ENCODE measurements around the gene LRCH1. TPM values are rescaled to one million over a fixed set of nuclear protein-coding genes. Genes with fewer than 3 reads are reported as not detected.

Gene LRCH1
- total and polyA plus RNA-seq, 4 experiments from 2014 or later, result 1.2 to 19.1 (median 12.1) TPM

- Histone ChIP-seq H3K27me3 (ENCODE audit: insufficient read depth, low read length) (no peaks in the 10 kb centered on the region), H3K4me1 (ENCODE audit: insufficient read depth, low read length) (peaks cover 47% of the 10 kb centered on the region), H3K27ac (ENCODE audit: low read depth, low read length) (no peak overlapping the region), H3K9me3 (ENCODE audit: control insufficient read depth in 1 of 2, low read length in 2 of 2) (no peaks in the 10 kb centered on the region), H3K4me3 (ENCODE audit: low read length in 2 of 2) (no peak overlapping the region), H3K36me3 (ENCODE audit: insufficient read depth, low read length) (no peaks in the 10 kb centered on the region)
- Mint-ChIP-seq H3K4me3 (peak overlapping the region in 2 of 8 donors; percentile 49 to 55), H3K9me3 (no peaks in the 10 kb centered on the region), H3K4me1 (peaks cover 40 to 68% (median 53%) of the 10 kb centered on the region in 4 donors), H3K27me3 (no peaks in the 10 kb centered on the region), H3K36me3 (peaks cover 5 to 16% of the 10 kb centered on the region in 2 donors), H3K27ac (peak overlapping the region; percentile 14 to 85 (median 62))
- intact Hi-C loops (cut with micrococcal nuclease), result loop anchor here (5.0 kb wide), 1 partner anchor 114 kb away; the partner anchor contains the start of gene LRCH1
- no peak for DNase-seq
- ChIA-PET CTCF (ENCODE audit: partially characterized antibody) (interaction anchor here (1.0 kb wide), 1 partner anchor 114 kb away, joined by 3 read pairs; no protein-coding TSS in a partner anchor), POLR2A (ENCODE audit: partially characterized antibody) (no interaction called here)
Observed at GRCh38 chr13:46665633-46666482, 112.9 kb downstream of the LRCH1 start.

- CTCF ChIA-PET (ENCODE audit: partially characterized antibody), result interaction anchor here (1.1 kb wide), 1 partner anchor 9 kb away, joined by 5 read pairs; no protein-coding TSS in a partner anchor
Observed at GRCh38 chr13:46666727-46667456, 113.9 kb downstream of the LRCH1 start.

GRCh38 chr13:46667687-46668281, 114.8 kb downstream of the LRCH1 start:
- Histone ChIP-seq H3K4me3 (ENCODE audit: low read length in 2 of 2) (peak overlapping the region; percentile 43 to 67), H3K4me1 (ENCODE audit: insufficient read depth, low read length) (peaks cover 42% of the 10 kb centered on the region), H3K36me3 (ENCODE audit: insufficient read depth, low read length) (no peaks in the 10 kb centered on the region), H3K9me3 (ENCODE audit: control insufficient read depth in 1 of 2, low read length in 2 of 2) (no peaks in the 10 kb centered on the region), H3K27me3 (ENCODE audit: insufficient read depth, low read length) (no peaks in the 10 kb centered on the region), H3K27ac (ENCODE audit: low read depth, low read length) (peak overlapping the region; percentile 51)
- no peaks in the 10 kb centered on the region for H3K9me3 Mint-ChIP-seq
- DNase-seq, result peak; percentile 30 to 67 (median 39)
- H3K27ac Mint-ChIP-seq, result peak overlapping the region; percentile 30 to 90 (median 82)
- peak overlapping the region; percentile 67 to 86 (median 83) for H3K4me3 Mint-ChIP-seq
- ChIA-PET CTCF (ENCODE audit: partially characterized antibody) (no interaction called here), POLR2A (ENCODE audit: partially characterized antibody) (no interaction called here)
- intact Hi-C loops (cut with micrococcal nuclease), result loop anchor here (5.0 kb wide), 1 partner anchor 115 kb away; the partner anchor contains the start of gene LRCH1
- peaks cover 14 to 27% of the 10 kb centered on the region in 2 donors for H3K36me3 Mint-ChIP-seq
- H3K27me3 Mint-ChIP-seq, result no peaks in the 10 kb centered on the region
- H3K4me1 Mint-ChIP-seq, result peaks cover 40 to 62% (median 51%) of the 10 kb centered on the region in 4 donors

More at GRCh38 chr13:46666727-46667456, 113.9 kb downstream of the LRCH1 start:
- peaks cover 47% of the 10 kb centered on the region for H3K4me1 ChIP-seq (ENCODE audit: insufficient read depth, low read length)
- Mint-ChIP-seq H3K27ac (peak overlapping the region; percentile 23 to 94 (median 64)), H3K27me3 (no peaks in the 10 kb centered on the region), H3K4me3 (peak overlapping the region; percentile 57 to 80 (median 75)), H3K36me3 (peaks cover 13 to 19% of the 10 kb centered on the region in 2 donors), H3K9me3 (no peaks in the 10 kb centered on the region), H3K4me1 (peaks cover 43 to 64% (median 54%) of the 10 kb centered on the region in 4 donors)
- no peaks in the 10 kb centered on the region for H3K36me3 ChIP-seq (ENCODE audit: insufficient read depth, low read length)
- POLR2A ChIA-PET (ENCODE audit: partially characterized antibody), result no interaction called here
- no peak for DNase-seq
- H3K9me3 ChIP-seq (ENCODE audit: control insufficient read depth in 1 of 2, low read length in 2 of 2), result no peaks in the 10 kb centered on the region
- H3K27me3 ChIP-seq (ENCODE audit: insufficient read depth, low read length), result no peaks in the 10 kb centered on the region
- intact Hi-C loops (cut with micrococcal nuclease), result loop anchor here (5.0 kb wide), 1 partner anchor 115 kb away; the partner anchor contains the start of gene LRCH1
- H3K27ac ChIP-seq (ENCODE audit: low read depth, low read length), result no peak overlapping the region
- no peak overlapping the region for H3K4me3 ChIP-seq (ENCODE audit: low read length in 2 of 2)

- Histone ChIP-seq H3K27ac (ENCODE audit: low read depth, low read length) (peak overlapping the region; percentile 51), H3K9me3 (ENCODE audit: control insufficient read depth in 1 of 2, low read length in 2 of 2) (no peaks in the 10 kb centered on the region), H3K27me3 (ENCODE audit: insufficient read depth, low read length) (no peaks in the 10 kb centered on the region), H3K4me3 (ENCODE audit: low read length in 2 of 2) (peak overlapping the region; percentile 43 to 67), H3K36me3 (ENCODE audit: insufficient read depth, low read length) (no peaks in the 10 kb centered on the region), H3K4me1 (ENCODE audit: insufficient read depth, low read length) (peaks cover 39% of the 10 kb centered on the region)
- peaks cover 14 to 32% of the 10 kb centered on the region in 2 donors for H3K36me3 Mint-ChIP-seq
- H3K9me3 Mint-ChIP-seq, result no peaks in the 10 kb centered on the region
- H3K4me3 Mint-ChIP-seq, result peak overlapping the region; percentile 67 to 86 (median 83)
- H3K27ac Mint-ChIP-seq, result peak overlapping the region; percentile 47 to 90 (median 82)
- ChIA-PET POLR2A (ENCODE audit: partially characterized antibody) (interaction anchor here (0.7 kb wide), 1 partner anchor 90 kb away, joined by 3 read pairs; no protein-coding TSS in a partner anchor), CTCF (ENCODE audit: partially characterized antibody) (interaction anchor here (1.1 to 2.1 kb wide), 4 partner anchors 10 to 117 kb away, joined by 3 to 11 read pairs (median 4); partner anchors contain the start of gene LRCH1)
- peak in 1 of 5 donors; percentile 4 for DNase-seq
- no peaks in the 10 kb centered on the region for H3K27me3 Mint-ChIP-seq
- H3K4me1 Mint-ChIP-seq, result peaks cover 36 to 57% (median 49%) of the 10 kb centered on the region in 4 donors
- intact Hi-C loops (cut with micrococcal nuclease), result loop anchor here (5.0 kb wide), 1 partner anchor 116 kb away; the partner anchor contains the start of gene LRCH1
Observed at GRCh38 chr13:46668302-46668720, 115.3 kb downstream of the LRCH1 start.

GRCh38 chr13:46668931-46669525, 116.1 kb downstream of the LRCH1 start:
- Mint-ChIP-seq H3K36me3 (peaks cover 14 to 32% of the 10 kb centered on the region in 2 donors), H3K4me3 (peak overlapping the region in 6 of 8 donors; percentile 23 to 73 (median 52)), H3K27me3 (no peaks in the 10 kb centered on the region), H3K4me1 (peaks cover 33 to 55% (median 46%) of the 10 kb centered on the region in 4 donors), H3K27ac (peak overlapping the region in 5 of 7 donors; percentile 19 to 70 (median 44)), H3K9me3 (no peaks in the 10 kb centered on the region)
- H3K9me3 ChIP-seq (ENCODE audit: control insufficient read depth in 1 of 2, low read length in 2 of 2), result no peaks in the 10 kb centered on the region
- no peaks in the 10 kb centered on the region for H3K27me3 ChIP-seq (ENCODE audit: insufficient read depth, low read length)
- DNase-seq, result no peak
- intact Hi-C loops (cut with micrococcal nuclease), result loop anchor here (5.0 kb wide), 1 partner anchor 117 kb away; the partner anchor contains the start of gene LRCH1
- H3K4me3 ChIP-seq (ENCODE audit: low read length in 2 of 2), result no peak overlapping the region
- ChIA-PET POLR2A (ENCODE audit: partially characterized antibody) (interaction anchor here (0.7 kb wide), 1 partner anchor 91 kb away, joined by 3 read pairs; no protein-coding TSS in a partner anchor), CTCF (ENCODE audit: partially characterized antibody) (interaction anchor here (1.1 to 2.1 kb wide), 4 partner anchors 9 to 117 kb away, joined by 3 to 11 read pairs (median 4); partner anchors contain the start of gene LRCH1)
- H3K36me3 ChIP-seq (ENCODE audit: insufficient read depth, low read length), result no peaks in the 10 kb centered on the region
- peaks cover 32% of the 10 kb centered on the region for H3K4me1 ChIP-seq (ENCODE audit: insufficient read depth, low read length)
- no peak overlapping the region for H3K27ac ChIP-seq (ENCODE audit: low read depth, low read length)

DNA sequence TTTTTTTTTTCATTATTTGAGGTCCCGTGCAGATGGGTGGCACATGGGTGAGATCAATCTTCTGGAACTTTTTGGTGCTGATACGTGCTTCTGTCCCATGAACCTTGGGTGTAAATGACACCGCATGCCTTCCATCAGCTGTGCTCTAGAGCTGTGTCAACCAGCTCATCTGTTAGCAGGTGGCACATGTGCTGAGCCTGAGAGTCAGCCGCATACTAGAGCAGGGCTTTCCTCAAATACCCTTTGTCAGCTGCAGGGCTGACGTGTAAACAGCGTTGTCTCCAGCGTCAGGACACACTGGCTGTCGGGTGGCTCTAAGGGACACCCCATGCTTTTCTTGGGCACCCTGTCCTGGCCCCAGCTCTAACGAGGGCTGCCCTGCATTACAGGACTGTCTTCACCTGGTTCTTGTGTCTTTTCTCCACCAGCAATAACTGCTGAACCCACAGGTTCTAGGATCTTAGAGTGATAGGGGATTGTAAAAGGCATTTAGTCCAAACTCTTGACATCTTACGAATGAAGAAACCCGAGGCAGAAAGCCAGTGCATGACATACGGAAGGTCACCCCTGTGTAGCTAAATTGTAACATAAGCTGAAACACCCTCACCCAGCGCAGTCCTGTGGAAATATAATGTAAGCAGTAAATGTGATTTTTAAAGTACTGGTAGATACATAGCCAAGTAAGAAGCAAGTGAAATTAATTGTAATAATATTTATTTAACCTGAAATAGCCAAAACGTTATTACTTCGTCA, 119.5 kb downstream of the LRCH1 start:
- peaks cover 16 to 32% of the 10 kb centered on the region in 2 donors for H3K36me3 Mint-ChIP-seq
- ChIA-PET POLR2A (ENCODE audit: partially characterized antibody) (no interaction called here), CTCF (ENCODE audit: partially characterized antibody) (interaction anchor here (0.9 kb wide), 1 partner anchor 11 kb away, joined by 3 read pairs; no protein-coding TSS in a partner anchor)
- H3K4me1 Mint-ChIP-seq, result peaks cover 19 to 35% (median 28%) of the 10 kb centered on the region in 4 donors
- Histone ChIP-seq H3K27me3 (ENCODE audit: insufficient read depth, low read length) (no peaks in the 10 kb centered on the region), H3K4me3 (ENCODE audit: low read length in 2 of 2) (no peak overlapping the region), H3K9me3 (ENCODE audit: control insufficient read depth in 1 of 2, low read length in 2 of 2) (no peaks in the 10 kb centered on the region), H3K27ac (ENCODE audit: low read depth, low read length) (no peak overlapping the region), H3K36me3 (ENCODE audit: insufficient read depth, low read length) (no peaks in the 10 kb centered on the region), H3K4me1 (ENCODE audit: insufficient read depth, low read length) (peaks cover 9% of the 10 kb centered on the region)
- no peaks in the 10 kb centered on the region for H3K27me3 Mint-ChIP-seq
- no peak for DNase-seq
- H3K9me3 Mint-ChIP-seq, result no peaks in the 10 kb centered on the region
- no peak overlapping the region for H3K4me3 Mint-ChIP-seq
- intact Hi-C loops (cut with micrococcal nuclease), result no loop called here
- no peak overlapping the region for H3K27ac Mint-ChIP-seq
